KMS-11 (cell line): ENCODE data around the gene NUP88.

Source experiments
- H2AFZ ChIP-seq: fragments of 200-600 bp; sonication (generic); 2 replicates; pipeline ENCODE4 v1.6.1; 2016; ENCODE audit warnings: antibody characterized with exemption, mixed run types, low read depth
- H3K27ac ChIP-seq: fragments of 200-600 bp; sonication (generic); 2 replicates; pipeline ENCODE4 v1.6.1; 2016; ENCODE audit warnings: mild to moderate bottlenecking, mixed run types
- H3K27me3 ChIP-seq: fragments of 200-600 bp; sonication (generic); 2 replicates; pipeline ENCODE4 v1.6.1; 2017; ENCODE audit warnings: mild to moderate bottlenecking, low read depth, mixed run types, moderate library complexity; ENCODE audit not compliant: insufficient read depth
- H3K36me3 ChIP-seq: fragments of 200-600 bp; sonication (generic); 2 replicates; pipeline ENCODE4 v1.6.1; 2017; ENCODE audit warnings: mild to moderate bottlenecking, mixed run types; ENCODE audit not compliant: insufficient read depth
- H3K4me1 ChIP-seq: fragments of 200-600 bp; sonication (generic); 2 replicates; pipeline ENCODE4 v1.6.1; 2016; ENCODE audit warnings: mild to moderate bottlenecking, low read depth, mixed run types; ENCODE audit not compliant: poor library complexity, severe bottlenecking
- H3K4me2 ChIP-seq: fragments of 200-600 bp; sonication (generic); 2 replicates; pipeline ENCODE4 v1.7.0; 2016; ENCODE audit warnings: mild to moderate bottlenecking, mixed run types
- H3K4me3 ChIP-seq: fragments of 200-600 bp; sonication (generic); IDR thresholded peaks from 2 replicates; pipeline ENCODE4 v1.6.1; 2017; ENCODE audit warnings: low read depth, low read length, mixed read lengths; ENCODE audit not compliant: insufficient read depth
- H3K79me2 ChIP-seq: fragments of 200-600 bp; sonication (generic); 2 replicates; pipeline ENCODE4 v1.6.1; 2016; ENCODE audit warnings: low read depth, mixed run types; ENCODE audit not compliant: insufficient read depth
- H3K9ac ChIP-seq: fragments of 200-600 bp; sonication (generic); 2 replicates; pipeline ENCODE4 v1.6.1; 2016; ENCODE audit warnings: mild to moderate bottlenecking, mixed run types
- H4K20me1 ChIP-seq: fragments of 200-600 bp; sonication (generic); 2 replicates; pipeline ENCODE4 v1.6.1; 2016; ENCODE audit warnings: mild to moderate bottlenecking, mixed run types; ENCODE audit not compliant: insufficient read depth
- CTCF ChIP-seq: fragments of 200-600 bp; sonication (generic); conservative IDR thresholded peaks from 2 replicates; pipeline ENCODE4 v1.6.1; 2017; ENCODE audit warnings: low read depth, mild to moderate bottlenecking, antibody characterized with exemption, low read length, moderate library complexity, mixed read lengths

Gene NUP88

GRCh38 chr17:5464717-5465507, 45.5 kb upstream of the NUP88 start:
- Histone ChIP-seq H3K4me2 (no peak overlapping the region), H4K20me1 (no peaks in the 10 kb centered on the region), H3K4me3 (no peak overlapping the region), H3K9ac (no peak overlapping the region), H3K79me2 (peaks cover 17% of the 10 kb centered on the region; the same call in 1 of the 2 replicates), H3K27me3 (no peaks in the 10 kb centered on the region), H3K36me3 (no peaks in the 10 kb centered on the region), H3K4me1 (no peaks in the 10 kb centered on the region), H3K27ac (no peak overlapping the region), H2AFZ (no peak overlapping the region)
- TF ChIP-seq CTCF, result no peak

- Histone ChIP-seq H3K9ac (no peak overlapping the region), H3K4me2 (no peak overlapping the region), H3K4me1 (no peaks in the 10 kb centered on the region), H2AFZ (no peak overlapping the region), H3K4me3 (no peak overlapping the region), H3K27ac (no peak overlapping the region), H3K79me2 (no peaks in the 10 kb centered on the region), H4K20me1 (no peaks in the 10 kb centered on the region), H3K36me3 (no peaks in the 10 kb centered on the region), H3K27me3 (no peaks in the 10 kb centered on the region)
- no peak for TF ChIP-seq CTCF
Observed at GRCh38 chr17:5446786-5447185, 27.3 kb upstream of the NUP88 start.

GRCh38 chr17:5444209-5444608, 24.7 kb upstream of the NUP88 start:
- Histone ChIP-seq H3K4me1 (no peaks in the 10 kb centered on the region), H3K9ac (no peak overlapping the region), H3K36me3 (no peaks in the 10 kb centered on the region), H3K4me2 (no peak overlapping the region), H4K20me1 (no peaks in the 10 kb centered on the region), H3K27me3 (no peaks in the 10 kb centered on the region), H2AFZ (no peak overlapping the region), H3K79me2 (no peaks in the 10 kb centered on the region), H3K4me3 (no peak overlapping the region), H3K27ac (no peak overlapping the region)
- TF ChIP-seq CTCF, result no peak

- no peak overlapping the region for H3K4me3 ChIP-seq
- H3K27ac ChIP-seq, result no peak overlapping the region
- no peak overlapping the region for H2AFZ ChIP-seq
- no peaks in the 10 kb centered on the region for H3K4me1 ChIP-seq
- TF ChIP-seq CTCF, result no peak
- H3K27me3 ChIP-seq, result no peaks in the 10 kb centered on the region
- H3K4me2 ChIP-seq, result no peak overlapping the region
- no peaks in the 10 kb centered on the region for H3K79me2 ChIP-seq
- no peaks in the 10 kb centered on the region for H3K36me3 ChIP-seq
- no peaks in the 10 kb centered on the region for H4K20me1 ChIP-seq
- no peak overlapping the region for H3K9ac ChIP-seq
Observed at GRCh38 chr17:5443728-5444127, 24.3 kb upstream of the NUP88 start.
